Stimulated activated CD4-positive, alpha-beta T cell treated with anti-CD3 and anti-CD28 coated beads, Interleukin-15, amount 100 ng/mL, for 1 hour (primary cell): ENCODE measurements around the gene PFKL.

Experiments used
- DNase-seq, 2 donors: peaks; one replicate each; pipeline ENCODE4 v3.0.0-alpha.2; 2020; ENCODE audit warnings: low read depth in 1 of 2, low spot score in 1 of 2

The PFKL gene

GRCh38 chr21:44299458-44300261 is at the start of gene PFKL:
Gene PFKL (plus strand): TSS chr21:44300053. CDS start chr21:44300106, 53 bp downstream.
- peak; percentile 23 to 55 for DNase-seq

- no peak for DNase-seq
Observed at GRCh38 chr21:44253832-44254710, 45.8 kb upstream of the PFKL start.

DNA sequence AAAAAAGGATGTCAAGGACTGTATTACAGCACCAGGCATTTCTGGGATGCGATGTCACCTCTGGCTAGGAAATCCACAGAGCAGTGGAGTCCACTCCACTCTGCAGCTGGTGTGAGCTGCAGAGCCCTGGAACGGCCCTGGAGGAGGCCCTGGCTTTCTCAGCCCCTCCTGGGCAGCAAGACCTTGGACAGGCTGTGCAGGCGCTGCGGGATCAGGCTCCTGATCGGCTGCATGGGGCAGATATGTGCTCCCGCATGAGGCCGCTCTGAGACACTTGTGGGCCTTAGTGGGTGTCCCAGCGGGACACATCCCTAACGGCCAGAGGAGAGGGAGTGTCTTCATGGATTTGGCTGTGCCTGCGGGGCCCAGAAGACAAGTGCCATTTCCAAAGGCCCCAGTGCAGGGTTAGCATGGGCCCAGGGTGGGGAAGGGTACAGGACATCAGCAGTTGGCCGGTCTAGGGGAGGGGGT is 44.3 kb upstream of the PFKL start:
- no peak for DNase-seq

- no peak for DNase-seq
Observed at GRCh38 chr21:44258056-44258725, 41.7 kb upstream of the PFKL start.

- DNase-seq: no peak
Observed at GRCh38 chr21:44259082-44259705, 40.7 kb upstream of the PFKL start.

GRCh38 chr21:44260066-44260465 is 39.8 kb upstream of the PFKL start:
- no peak for DNase-seq

- DNase-seq: no peak
Observed at GRCh38 chr21:44260791-44261631, 38.8 kb upstream of the PFKL start.

GRCh38 chr21:44261675-44262295 is 38.1 kb upstream of the PFKL start, which contains the start of gene DNMT3L:
Gene DNMT3L (minus strand): TSS chr21:44261897. CDS start chr21:44261259, 638 bp downstream.
- DNase-seq: no peak

DNA sequence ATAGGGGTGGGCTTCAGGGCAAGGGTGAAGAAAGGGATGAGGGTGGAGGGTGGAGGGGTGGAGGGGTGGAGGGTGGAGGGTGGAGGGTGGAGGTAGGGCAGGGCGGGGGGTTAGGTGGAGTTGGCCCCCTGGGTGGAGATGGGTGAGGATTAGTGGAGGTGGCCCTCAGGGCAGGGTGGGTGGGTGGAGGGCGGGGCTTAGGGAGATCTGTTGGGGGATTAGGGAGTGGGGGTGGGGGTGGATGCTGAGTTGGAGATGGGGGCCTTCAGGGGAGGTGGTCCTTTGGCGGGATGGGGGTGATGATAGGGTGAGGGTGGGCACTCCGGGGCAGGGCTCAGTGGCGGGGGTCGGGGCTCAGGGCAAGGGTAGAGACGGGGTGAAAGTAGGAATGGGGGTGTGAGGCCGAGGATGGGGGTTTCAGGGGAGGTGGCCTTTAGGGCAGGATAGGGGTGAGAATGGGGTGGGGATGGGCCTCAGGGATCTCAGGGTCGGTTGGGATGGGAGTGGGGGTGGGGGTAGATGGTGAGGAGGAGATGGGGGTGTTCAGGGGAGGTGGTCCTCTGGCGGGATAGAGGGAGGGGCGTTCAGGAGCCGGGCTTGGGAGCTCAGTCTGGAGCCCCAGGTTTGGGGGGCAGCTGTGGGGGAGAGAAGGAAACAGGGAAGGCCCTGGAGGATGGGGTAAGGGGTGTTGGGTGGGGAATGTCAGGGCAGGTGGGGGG is 37.4 kb upstream of the PFKL start:
- DNase-seq: no peak

DNA sequence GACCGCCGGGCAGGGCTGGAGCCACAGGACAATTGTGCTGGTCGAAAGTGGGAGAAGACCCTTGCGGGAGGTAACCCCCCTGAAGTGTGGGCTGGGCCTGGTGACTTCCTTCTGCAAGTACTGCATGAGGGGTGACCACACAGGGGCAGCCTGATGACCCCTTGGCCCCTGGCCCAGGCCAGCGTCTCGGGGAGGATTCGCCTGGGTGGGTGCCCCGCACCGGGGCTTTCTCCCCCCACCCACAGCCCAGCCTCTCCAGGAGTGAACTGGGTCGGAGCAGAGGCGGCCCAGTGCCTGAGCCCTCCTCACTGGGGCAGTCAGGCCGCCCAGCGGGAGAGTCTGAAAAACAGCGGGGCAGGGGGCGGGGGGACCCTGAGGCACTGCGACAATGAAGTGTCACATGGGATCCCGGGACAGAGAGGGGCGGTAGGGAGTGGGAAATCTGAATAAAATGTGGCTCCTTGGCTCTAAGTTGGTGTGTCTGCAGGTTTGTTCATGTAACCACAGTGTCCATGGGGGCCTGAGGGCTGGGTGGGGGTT is 36.6 kb upstream of the PFKL start:
- DNase-seq: no peak

DNA sequence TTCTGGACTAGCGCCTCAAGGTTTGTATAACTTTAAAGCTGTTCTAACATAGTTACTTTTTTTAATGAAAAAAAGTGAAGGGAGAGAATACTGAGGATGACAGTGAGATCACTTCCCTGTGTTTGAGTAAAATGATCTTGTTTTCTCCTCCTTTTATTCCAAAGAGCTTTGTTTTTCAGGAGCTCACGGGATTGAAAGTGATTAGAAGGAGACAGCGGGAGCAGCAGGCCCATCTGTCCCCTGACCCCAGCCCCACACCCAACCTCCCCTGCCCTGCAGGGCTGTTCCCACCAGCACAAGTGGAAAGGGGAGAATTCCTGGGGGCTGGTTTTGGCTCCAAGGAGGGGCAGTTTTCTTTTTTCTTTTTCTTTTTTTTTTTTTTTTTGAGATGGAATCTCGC is 36.1 kb upstream of the PFKL start:
- no peak for DNase-seq

GRCh38 chr21:44265734-44266270 is 34.1 kb upstream of the PFKL start:
- no peak for DNase-seq

GRCh38 chr21:44267655-44268142 is 32.2 kb upstream of the PFKL start:
- no peak for DNase-seq

DNA sequence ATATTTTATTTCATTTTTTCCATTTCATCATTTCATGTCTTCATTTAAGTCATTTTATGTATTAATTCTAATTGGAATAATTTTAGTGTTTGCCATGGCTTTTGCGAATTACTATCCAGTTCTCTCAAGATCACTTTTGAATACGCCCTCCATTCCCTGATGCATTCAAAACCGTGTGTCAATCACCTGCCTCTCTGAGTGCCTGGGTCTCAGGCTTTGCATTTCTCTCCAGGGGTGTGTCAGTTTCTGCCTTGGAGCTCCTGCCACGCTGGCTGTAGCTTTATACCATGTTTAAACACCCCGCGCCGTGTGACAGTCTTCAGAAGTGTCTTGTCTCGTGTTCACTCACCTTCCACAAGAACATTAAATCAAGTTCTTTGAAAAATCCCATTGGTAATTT is 30.8 kb upstream of the PFKL start:
- DNase-seq: no peak

- no peak for DNase-seq
Observed at GRCh38 chr21:44271558-44272283, 28.1 kb upstream of the PFKL start.

GRCh38 chr21:44272284-44272858 is 27.5 kb upstream of the PFKL start:
- DNase-seq: no peak

DNA sequence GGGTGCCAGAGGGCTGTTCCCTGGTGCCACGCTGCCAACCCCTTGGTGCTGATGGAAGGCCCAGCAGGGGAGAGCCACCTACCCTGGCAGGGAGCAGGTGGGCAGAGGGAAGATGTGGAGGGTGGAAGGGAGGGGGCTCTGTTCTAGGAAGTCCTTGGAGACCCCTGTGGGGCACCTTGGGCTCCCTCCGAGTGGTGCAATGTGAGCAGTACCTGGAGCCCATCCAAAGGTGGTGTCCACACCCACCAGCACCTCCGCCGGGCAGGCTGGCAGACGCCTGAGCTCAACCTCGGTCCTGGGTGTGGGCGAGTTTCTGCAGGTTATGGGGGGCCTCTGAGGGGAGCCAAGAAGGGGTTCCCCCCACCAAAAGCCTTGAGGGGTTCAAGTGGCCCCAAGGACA is 26.8 kb upstream of the PFKL start:
- DNase-seq: no peak
